GM18508 (cell line): ENCODE measurements around the gene ENPEP.
"Not testable (repeated sequence)": the region's sequence is repeated elsewhere in the genome, so short reads cannot be mapped to it uniquely, and the experiment has no call there.

Source experiments
- ATAC-seq: cut with Tn5 transposase; IDR thresholded peaks from one replicate; pipeline ENCODE4 v1.9.1; 2021; ENCODE audit warnings: moderate number of reproducible peaks; ENCODE audit not compliant: insufficient read depth, unreplicated experiment

Gene ENPEP

DNA sequence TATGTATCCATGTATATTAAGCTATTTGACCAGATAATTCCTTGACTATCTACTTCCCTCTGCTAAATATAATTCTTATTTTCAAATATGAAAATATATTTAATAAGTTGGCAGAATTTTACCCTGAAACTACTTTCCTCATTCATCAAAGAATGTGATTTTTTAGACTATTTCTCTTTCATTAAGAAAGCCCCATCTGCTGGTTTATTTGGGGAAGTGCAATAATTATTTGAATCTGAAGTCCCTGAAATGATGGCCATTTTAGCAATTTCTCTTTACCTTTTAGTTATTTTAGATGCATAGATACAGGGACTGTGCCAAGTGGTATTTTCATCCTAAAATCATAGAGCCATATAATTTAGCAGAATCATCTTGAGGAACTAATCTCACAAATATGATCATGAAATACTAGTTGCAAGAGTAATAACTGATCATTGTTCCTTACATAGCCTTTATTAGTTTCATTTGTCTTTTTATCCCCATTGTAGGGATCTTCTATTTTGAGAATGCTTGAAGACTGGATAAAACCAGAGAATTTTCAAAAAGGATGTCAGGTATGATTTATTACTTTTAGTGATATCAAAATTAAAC, 39.0 kb downstream of the ENPEP start:
- ATAC-seq, result no peak

DNA sequence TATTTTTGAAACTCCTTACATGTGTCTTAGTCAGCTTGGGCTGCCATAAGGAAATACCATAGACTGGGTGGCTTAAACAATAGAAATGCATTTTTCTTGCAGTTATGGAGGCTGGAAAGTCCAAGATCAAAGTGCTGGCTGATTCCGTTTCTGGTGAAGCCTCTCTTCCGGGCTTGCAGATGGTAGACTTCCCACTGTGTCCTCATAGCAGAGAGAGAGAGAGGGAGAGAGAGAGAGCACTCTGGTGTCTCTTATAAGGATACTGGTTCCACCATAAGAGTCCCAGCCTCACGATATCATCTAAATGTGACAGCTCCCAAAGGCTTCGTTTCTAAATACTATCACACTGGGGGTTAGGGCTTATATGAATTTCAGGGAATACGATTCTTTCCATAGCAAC, 39.7 kb downstream of the ENPEP start:
- no peak for ATAC-seq

DNA sequence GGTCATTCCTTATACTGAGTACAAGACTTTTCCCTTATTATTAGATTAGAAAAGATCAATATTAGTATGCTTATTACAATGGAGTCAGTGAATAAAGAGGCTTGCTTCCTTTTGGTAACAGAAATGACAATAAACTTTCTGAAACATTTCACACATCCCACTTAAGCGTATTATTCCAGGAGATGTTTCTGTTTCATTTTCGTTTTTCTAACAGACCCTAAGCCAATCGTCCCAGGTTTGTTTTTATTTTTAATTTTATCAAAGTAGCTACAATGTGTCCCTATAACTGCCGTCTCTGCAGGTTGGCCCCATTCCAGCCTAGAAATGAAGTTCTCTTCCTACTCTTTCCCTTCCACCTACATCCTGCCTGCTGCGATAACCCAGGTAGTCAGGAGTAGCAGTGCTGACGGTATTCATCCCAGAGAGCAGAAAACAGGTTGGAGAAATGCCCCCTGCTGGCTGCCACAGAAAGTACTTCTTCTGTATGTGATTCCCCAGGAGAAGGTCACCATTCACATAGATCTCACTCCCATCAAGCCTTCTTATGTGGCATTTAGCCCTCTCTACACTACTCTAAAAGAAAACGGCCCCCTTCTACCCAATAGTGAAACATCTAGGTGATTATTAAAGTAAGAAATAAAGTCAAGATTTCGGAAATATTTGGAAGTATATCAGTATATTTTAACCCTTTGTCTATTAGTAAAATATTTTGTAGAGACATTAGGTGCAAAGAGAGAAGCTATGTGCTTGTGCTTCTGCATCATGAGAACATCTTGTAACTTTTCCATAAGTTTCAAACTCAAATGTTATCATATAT, 40.4 kb downstream of the ENPEP start:
- ATAC-seq, result peak; percentile 87

DNA sequence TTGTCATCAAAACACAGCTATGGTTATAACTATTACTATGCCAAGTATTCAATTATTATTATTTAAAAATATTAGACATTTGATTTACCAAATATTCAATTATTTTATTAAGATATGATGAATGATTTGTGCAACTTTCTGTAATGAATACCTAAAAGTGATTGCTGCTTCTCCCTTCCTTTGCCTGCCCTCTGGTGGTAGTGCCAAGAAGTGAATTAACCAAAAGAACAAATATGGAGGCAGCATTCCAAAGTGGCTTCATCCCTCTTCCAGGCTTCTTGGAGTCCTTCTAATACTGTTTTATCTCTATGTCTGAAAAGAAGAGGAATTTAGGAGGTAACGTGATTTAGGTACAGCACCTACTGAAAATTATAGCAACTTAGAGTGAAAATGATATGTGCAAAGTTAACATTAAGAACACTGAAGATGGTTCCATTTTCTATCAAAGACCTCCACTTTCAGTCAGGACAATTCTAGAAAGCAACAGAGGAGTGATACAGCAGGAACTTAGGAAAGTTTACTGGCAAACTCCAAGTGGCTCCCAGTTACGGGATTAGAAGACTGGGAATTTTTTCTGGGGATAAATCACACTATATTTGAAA, 43.0 kb downstream of the ENPEP start:
- ATAC-seq, result no peak

DNA sequence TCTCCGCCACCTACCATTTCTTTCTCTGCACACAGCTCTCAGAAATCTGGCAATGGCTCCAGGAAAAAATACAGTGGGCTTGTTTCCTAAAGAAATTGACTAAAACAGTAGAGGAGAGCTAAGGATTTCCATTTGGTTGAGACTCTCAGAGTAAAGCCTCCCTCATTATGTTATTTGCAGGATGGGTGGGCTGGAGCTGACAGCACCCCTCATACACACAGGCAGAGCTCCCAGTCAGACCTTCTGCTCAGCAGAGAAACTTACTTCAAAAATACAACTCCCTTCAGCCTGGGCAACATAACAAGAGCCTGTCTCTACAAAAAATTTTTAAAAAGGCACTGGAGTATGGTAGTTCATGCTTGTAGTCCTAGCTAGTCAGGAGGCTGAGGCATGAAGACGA, 44.9 kb downstream of the ENPEP start:
- ATAC-seq, result no peak

DNA sequence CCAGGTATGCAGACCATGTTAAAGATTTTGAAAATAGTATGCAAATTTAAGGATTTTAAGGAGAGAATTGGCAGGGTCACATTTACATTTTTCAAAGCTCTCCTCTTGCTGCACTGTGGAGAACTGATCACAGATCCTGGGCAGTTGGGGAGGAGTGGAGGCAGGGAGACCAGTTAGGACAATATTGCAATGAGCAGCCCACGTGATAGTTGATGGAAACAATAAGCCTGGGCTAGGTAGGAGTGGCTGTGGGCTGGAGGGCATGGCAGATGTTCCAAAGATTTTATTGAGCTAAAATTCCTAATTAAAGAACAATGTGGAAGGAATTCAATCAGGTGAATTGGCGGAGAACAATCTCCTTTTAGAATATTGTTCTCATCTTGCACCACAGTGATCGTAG, 50.6 kb downstream of the ENPEP start:
- no peak for ATAC-seq

DNA sequence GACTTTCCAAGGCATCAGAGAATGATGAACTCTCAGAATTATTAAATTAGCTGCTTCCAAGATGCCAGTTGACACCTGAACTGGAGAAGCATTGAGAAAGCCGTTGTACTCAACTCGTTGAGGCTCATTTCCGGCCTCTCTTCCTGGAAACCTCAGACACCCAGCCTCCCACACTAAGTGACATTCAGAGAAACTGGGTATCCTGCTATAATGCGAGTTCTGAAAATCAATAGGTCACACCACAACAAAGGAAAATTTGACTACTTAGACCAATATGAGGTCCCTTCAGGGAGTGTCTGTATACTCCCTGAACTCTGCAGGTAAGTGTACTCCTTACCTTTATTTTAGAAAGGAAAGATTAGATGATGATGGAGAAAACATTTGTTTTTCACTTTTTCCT, 51.2 kb downstream of the ENPEP start:
- ATAC-seq, result no peak

DNA sequence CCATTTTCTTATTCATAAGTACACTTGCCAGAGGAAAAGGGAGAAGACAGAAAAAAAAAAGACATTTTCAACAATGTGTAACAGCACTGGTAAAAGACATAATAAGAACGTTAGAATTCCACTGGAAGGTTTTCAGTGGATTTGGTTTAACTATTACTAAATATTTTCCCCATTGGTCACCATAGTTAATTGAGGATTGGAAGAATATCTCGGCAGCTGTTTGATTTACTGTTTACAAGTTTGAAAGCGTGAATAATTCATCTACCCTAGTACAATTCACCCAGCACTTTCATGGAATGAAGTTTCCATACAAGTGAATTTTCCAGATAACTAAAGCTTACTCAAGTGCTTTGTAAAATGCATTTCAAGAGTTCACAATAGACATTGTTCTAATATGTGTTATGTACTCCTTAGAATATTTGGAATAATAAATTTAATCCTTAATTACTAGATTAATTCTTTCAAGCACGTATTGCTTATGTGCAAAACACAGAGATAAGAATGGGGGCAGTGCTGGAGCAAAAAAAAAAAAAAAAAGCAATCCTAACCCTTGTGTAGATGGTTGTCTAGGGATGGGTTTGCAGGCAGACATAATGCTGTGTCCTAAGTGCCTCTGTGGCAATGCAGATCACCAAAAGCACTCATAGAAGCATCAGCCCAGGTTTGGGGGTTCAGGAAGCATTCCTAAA, 57.1 kb downstream of the ENPEP start:
- no peak for ATAC-seq

DNA sequence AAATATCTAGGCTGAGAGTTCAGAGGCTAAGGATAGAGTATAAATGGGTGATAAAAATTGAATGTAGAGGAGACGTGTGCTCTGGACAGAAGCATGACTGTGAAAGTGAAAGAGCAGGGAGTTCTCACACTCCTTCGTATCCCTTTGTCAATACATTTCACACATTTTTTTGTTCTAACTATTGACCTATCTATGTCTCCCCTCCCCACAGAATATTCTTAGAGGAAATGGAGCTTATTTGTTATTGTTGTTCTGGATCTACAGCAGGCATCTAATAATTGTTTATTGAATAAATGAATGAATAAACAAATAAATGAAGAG, 57.6 kb downstream of the ENPEP start:
- no peak for ATAC-seq

DNA sequence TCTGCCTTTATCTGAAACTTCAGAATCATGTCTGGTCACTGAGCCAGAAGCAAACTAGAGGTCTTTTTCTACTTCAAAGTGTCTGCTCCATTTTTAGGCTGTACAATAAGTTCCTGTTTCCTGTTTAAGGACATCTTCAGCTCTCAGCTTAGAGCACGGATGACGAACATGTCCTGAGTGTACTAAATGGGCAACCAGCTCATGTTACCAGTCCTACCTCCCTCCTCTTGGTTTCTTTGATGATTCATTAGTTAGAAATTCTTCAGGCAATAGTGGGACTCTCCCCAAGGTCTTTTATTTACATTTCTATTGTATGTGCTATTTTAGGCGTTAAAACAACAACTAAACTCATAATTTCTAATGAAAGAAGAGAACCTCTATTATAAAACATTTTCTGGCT, 58.0 kb downstream of the ENPEP start:
- no peak for ATAC-seq

DNA sequence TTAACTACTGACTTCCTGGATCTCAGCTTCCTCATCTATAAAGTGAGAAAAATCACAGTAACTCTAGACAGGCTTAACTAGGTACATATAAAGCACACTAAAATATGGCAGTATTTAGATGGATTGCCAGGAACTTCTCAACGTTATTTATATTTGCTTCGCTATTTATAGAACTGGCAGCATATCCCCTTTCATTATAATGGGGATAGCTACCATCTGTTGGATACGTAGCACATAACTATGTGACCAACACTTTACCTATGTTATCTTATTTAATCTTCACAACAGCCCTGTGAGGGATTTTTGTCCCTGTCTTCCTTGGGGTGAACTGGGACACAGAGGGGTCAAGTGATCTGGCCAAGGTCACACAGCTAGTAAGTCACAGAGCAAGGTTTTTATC, 64.6 kb downstream of the ENPEP start:
- ATAC-seq, result no peak

DNA sequence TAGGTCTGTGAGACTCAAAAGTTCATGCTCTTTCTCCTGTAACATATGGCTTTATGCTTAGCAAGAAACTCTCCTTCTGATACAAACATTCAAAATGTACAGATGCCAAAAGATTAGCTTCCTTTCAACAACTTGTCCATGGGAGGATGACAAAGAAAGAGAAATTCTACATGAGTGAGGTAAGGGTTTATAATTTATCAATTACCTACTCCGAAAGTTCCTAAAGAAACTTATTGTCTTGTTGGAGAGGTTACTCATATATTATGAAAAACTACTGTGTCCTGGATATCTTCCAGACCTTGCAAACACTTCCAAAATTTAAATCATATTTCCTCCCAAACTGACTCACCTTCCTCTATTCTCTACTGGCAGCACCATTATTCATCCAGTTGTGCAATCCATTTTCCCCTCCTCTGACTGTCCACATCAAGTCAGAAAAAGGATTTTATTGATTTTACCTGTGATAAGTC, 65.1 kb downstream of the ENPEP start:
- ATAC-seq, result no peak

DNA sequence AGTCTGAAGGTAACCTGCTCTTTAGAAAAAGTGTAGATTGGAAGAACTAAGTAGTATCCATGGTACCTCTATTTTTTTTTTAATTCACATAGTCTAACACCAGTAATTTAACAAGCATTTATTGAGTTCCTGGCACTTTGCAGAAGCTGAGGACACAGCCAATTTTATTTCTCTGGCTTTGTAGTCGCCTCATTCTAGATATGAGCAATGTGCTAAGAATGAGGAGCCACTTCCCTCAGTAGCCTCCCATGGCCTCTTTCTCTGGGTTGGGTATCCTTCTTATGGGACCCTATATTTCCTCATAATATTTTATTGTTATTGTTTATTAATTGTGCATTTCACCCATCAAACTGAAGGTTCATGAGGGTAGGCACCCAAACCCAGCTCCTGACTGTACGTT, 67.6 kb downstream of the ENPEP start:
- no peak for ATAC-seq

DNA sequence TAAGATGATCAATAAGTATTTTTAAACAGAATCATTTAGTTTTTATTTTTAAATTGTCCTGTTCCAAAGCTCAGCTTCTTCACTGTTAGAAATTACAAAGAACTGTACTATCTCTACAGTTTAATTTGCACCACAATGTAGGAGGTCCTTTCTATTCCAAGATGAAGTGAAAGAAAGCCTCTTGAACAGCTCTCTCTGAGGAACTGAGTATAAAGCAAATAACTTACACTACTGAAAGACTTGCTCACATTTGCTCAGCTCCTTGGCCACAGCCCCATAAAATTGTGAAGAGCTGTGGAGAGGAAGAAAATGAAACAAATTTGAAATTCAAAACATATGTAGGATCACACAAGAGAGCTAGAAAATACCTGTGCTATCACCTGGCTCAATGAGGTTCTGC, 68.6 kb downstream of the ENPEP start:
- no peak for ATAC-seq

DNA sequence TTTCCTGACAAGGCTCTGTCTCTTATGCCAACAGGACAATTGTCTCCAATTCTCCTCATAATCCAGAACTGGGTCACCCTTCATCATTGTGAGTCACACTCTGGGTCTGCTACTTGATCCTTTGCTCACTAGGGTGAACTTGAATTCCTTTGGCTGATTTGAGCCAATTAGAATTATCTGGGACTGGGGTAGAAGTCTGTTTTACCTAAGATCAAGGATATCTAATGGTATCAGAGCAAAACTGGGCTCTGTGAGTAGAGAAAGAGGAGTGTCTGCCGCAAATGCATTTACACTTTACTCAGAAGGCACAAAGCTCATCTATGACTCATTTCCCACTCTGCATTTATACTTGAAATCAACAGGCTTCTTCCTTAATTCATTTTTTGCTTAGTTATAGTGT, 74.3 kb downstream of the ENPEP start:
- no peak for ATAC-seq

DNA sequence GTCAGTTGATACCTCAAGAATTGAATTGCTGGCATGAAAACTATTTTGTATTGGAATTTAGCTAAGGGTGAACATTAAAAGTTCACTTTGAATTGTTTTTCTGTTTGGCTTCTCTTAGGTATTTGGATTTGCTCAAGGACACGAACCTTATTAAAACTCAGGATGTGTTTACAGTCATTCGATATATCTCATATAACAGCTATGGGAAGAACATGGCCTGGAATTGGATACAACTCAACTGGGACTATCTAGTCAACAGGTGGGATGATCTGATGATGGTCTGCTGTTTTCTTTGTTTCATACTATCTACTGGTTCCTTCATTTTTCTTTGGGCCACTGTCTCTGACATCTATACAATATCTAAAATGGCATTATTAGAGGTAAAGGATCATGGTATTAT, 77.2 kb downstream of the ENPEP start:
- ATAC-seq, result no peak

DNA sequence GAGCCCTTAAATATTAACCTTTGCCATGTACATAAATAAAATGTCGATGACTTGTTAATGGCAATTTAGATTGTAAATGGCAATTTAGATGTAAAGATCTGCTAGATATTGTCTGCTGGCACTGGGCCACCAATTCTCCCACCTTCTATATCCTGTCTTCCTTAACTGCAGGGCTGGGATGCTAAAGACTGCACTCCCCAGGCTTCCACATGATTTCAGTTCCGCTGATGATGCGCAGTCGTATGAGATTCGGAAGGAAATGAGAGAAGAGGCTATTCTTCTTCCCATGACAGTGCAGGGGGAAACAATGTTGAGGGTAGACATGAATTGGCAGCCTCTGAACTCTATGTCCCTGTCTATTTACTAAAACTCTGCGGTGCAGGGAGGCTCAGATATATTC, 91.3 kb downstream of the ENPEP start:
- ATAC-seq, result no peak

DNA sequence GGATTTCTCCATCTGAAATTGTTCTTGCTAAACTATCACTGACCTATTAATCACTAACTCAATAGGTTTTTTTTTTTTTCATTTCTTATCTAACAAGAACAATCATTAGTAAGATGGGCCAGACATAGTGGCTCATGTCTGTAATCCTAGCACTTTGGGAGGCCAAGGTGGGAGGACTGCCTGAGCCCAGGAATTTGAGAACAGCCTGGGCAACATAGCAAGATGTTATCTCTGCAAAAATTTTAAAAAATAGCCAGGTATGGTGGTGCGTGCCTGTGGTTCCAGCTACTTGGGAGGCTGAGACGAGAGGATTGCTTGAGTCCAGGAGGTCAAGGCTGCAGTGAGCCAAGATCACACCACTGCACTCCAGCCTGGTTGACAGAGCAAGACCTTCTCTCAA, 100.7 kb downstream of the ENPEP start:
- ATAC-seq, result not testable (repeated sequence)

DNA sequence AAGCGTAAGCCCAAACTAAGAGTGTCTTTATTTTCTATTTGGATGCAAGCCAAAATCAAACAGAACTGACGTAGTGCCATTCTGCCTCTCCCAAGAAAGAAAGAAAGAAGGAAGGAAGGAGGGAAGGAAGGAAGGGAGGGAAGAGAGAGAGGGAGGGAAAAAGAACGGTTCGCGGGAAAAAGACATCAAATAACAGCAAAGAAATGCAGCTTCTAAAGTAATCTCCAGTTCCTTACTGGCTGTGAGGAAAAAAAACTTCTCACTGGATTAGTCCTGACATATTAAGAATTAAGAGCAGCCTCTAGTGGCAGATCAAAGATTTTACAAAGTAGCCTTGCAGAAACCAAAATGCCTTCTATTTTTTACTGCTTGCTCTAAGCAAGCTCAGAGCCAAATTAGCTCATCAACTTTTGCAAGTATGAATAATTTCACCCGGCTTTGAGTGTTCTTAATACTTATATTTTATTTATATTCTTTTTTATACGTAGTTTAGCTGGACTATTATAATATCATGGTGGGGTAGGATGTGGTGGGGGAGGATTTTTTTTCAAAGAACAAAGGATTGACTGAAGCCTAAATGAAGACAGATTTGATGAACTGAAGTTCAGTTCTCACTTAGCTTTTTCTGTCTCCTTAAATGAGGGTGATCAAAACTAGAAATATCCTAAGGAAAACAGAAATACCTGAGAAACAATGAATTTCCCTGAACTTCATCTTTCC, 110.3 kb downstream of the ENPEP start:
- no peak for ATAC-seq

DNA sequence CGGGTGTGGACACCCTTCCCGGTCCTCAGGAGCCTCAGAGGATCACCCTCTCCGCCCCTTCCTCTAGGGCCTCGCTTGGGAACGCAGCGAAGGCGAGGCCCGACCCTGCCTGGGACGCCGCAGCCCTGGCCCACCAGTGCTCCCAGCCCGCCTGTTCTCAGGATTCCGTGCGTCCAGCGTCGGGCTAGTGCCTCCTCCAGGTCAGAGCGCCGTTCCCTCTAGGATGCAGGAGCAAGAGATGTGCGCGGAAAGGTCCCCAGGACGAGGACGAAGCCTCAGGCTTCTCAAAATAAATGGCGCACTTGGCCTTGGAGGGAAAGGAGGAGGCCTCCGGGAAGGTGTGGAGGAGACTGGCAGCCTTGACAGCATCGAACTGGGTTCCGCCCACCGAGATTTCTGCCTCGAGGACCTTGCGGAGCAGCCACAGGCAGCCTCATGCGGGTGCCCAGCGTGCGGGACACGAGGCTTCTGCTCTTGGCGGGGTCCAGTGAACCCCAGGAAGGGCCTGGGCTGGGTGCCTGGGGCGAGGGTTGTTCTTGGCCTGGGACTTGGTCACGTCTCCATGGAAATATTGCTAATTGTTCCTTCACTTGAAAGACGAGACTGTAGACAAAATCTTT, 111.8 kb downstream of the ENPEP start:
- no peak for ATAC-seq
